PC-9 (cell line): ENCODE measurements around the gene EPHB4. TPM values are rescaled to one million over a fixed set of nuclear protein-coding genes. Genes with fewer than 3 reads are reported as not detected.

ENCODE experiments used
- BruUV-seq: library from RNA; stranded (reverse); fragments of 400-500 nt; replicated peaks from 2 replicates; lab custom pipeline; 2021; lab: Mats Ljungman, UMichigan
- CTCF ChIA-PET: fragments of 300-600 bp; sonication (Branson Sonifier 250); formaldehyde crosslinking; loops from one replicate; lab custom pipeline; 2022; ENCODE audit warnings: antibody characterized with exemption; lab: Charles Lee
- POLR2A ChIA-PET: fragments of 300-600 bp; sonication (Branson Sonifier 250); formaldehyde crosslinking; loops from one replicate; lab custom pipeline; 2022; ENCODE audit warnings: antibody characterized with exemption; ENCODE audit not compliant: unreplicated experiment; lab: Charles Lee
- DNase-seq, 2 experiments: peaks; one replicate each; pipeline versions ENCODE4 v3.0.0 to v3.0.0-alpha.2; 2015 to 2022; ENCODE audit warnings: mixed read lengths in 1 of 2
- H2AFZ ChIP-seq: fragments of 200-600 bp; sonication (generic); 2 replicates; pipeline ENCODE4 v1.8.1; 2017; ENCODE audit warnings: antibody characterized with exemption
- H3F3A ChIP-seq: fragments of 200-600 bp; sonication (generic); 2 replicates; pipeline ENCODE4 v1.8.1; 2017; ENCODE audit warnings: antibody characterized with exemption, mild to moderate bottlenecking, low read depth; ENCODE audit not compliant: insufficient read depth
- H3K27ac ChIP-seq: fragments of 200-600 bp; sonication (generic); 2 replicates; pipeline ENCODE4 v1.6.1; 2016; ENCODE audit warnings: mixed run types
- H3K27me3 ChIP-seq: fragments of 200-600 bp; sonication (generic); 2 replicates; pipeline ENCODE4 v1.6.1; 2016; ENCODE audit warnings: low read depth, mixed run types; ENCODE audit not compliant: insufficient read depth
- H3K36me3 ChIP-seq: fragments of 200-600 bp; sonication (generic); 2 replicates; pipeline ENCODE4 v1.6.1; 2016; ENCODE audit warnings: low read depth, mixed run types
- H3K4me1 ChIP-seq: fragments of 200-600 bp; sonication (generic); replicated peaks from 2 replicates; pipeline ENCODE4 v1.6.1; 2016; ENCODE audit warnings: mixed run types; ENCODE audit not compliant: insufficient read depth
- H3K4me2 ChIP-seq: fragments of 200-600 bp; sonication (generic); 2 replicates; pipeline ENCODE4 v1.6.1; 2017; ENCODE audit warnings: mixed run types
- H3K4me3 ChIP-seq: fragments of 200-600 bp; sonication (generic); 2 replicates; pipeline ENCODE4 v1.6.1; 2016; ENCODE audit warnings: mixed run types
- H3K79me2 ChIP-seq: fragments of 200-600 bp; sonication (generic); 2 replicates; pipeline ENCODE4 v1.6.1; 2017; ENCODE audit warnings: low read depth, mixed run types
- H3K9me2 ChIP-seq: fragments of 200-600 bp; sonication (generic); 2 replicates; pipeline ENCODE4 v1.8.1; 2017; ENCODE audit warnings: mild to moderate bottlenecking; ENCODE audit not compliant: insufficient read depth
- H3K9me3 ChIP-seq: fragments of 200-600 bp; sonication (generic); 2 replicates; pipeline ENCODE4 v1.8.1; 2016; ENCODE audit warnings: low read depth; ENCODE audit not compliant: insufficient read depth
- H4K20me1 ChIP-seq: fragments of 200-600 bp; sonication (generic); 2 replicates; pipeline ENCODE4 v1.8.1; 2017; ENCODE audit not compliant: insufficient read depth
- EZH2 ChIP-seq: fragments of 200-600 bp; sonication (generic); IDR thresholded peaks from 2 replicates; pipeline ENCODE4 v1.8.0; 2017; ENCODE audit warnings: antibody characterized with exemption, low read depth
- intact Hi-C: fragments of 100-400 bp; cut with micrococcal nuclease; formaldehyde crosslinking; loops from one replicate; pipeline ENCODE4 v1.10.0; 2022; ENCODE audit not compliant: unreplicated experiment
- microRNA-seq: library from miRNA; unstranded; fragments of <30 nt; microRNA quantifications from one replicate; pipeline ENCODE4 v1.2.0, GENCODE V29; 2021; ENCODE audit warnings: borderline number of aligned reads, borderline replicate concordance
- total RNA-seq: library from RNA; stranded (reverse); gene quantifications from 2 replicates; pipeline ENCODE4 v1.2.3, GENCODE V29; 2021
- TF ChIP-seq, protein P1 (sequence below): fragments of 200-600 bp; sonication (generic); conservative IDR thresholded peaks from 2 replicates; pipeline ENCODE4 v1.6.1; 2017; ENCODE audit warnings: mixed run types, antibody characterized with exemption, mild to moderate bottlenecking, moderate library complexity

EPHB4 gene
- total RNA-seq, 1 experiment from 2014 or later, result 79.4 TPM

DNA sequence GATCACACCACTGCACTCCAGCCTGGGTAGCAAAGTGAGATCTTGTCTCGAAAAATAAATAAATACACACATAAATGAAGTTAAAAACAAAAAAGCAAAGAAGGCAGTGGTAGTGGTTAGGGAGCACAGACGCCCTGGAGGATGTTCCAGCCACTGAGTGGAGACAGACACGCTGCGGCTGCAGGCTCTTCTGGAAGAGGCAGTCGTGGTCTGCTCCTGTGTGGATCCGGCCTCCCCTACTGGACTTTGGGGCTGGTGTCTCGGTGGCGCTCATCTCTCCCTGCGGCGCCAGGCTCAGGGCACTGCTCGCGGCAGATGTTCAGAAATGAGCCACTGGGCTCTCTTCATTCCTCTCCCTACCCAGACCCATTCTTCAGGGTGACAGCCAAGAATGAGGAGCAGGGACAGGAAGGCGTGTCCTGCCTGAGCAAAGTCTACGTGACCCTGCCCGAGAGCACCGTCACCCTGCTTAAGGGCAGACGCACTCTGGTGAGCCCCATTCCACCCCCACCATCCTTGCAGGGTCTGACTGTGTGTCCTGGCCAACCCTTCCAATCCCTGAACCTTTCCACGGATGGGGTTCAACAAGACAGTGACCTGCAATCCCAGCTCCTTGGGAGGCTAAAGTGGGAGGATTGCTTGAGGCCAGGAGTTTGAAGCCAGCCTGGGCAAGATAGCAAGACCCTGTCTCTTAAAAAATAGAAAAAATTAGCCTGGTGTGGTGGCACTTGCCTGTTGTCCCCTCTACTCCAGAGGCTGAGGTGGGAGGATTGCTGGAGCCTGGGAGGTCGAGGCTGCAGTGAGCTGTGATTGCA lies 67.8 kb downstream of the EPHB4 start:
- H3K9me3 ChIP-seq, result no peaks in the 10 kb centered on the region
- BruUV-seq, result no TSS peak
- H4K20me1 ChIP-seq, result no peaks in the 10 kb centered on the region
- no peak for TF ChIP-seq EZH2
- TF ChIP-seq, protein P1, sequence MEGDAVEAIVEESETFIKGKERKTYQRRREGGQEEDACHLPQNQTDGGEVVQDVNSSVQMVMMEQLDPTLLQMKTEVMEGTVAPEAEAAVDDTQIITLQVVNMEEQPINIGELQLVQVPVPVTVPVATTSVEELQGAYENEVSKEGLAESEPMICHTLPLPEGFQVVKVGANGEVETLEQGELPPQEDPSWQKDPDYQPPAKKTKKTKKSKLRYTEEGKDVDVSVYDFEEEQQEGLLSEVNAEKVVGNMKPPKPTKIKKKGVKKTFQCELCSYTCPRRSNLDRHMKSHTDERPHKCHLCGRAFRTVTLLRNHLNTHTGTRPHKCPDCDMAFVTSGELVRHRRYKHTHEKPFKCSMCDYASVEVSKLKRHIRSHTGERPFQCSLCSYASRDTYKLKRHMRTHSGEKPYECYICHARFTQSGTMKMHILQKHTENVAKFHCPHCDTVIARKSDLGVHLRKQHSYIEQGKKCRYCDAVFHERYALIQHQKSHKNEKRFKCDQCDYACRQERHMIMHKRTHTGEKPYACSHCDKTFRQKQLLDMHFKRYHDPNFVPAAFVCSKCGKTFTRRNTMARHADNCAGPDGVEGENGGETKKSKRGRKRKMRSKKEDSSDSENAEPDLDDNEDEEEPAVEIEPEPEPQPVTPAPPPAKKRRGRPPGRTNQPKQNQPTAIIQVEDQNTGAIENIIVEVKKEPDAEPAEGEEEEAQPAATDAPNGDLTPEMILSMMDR, result no peak
- H3K27ac ChIP-seq, result no peak overlapping the region
- H3K4me2 ChIP-seq, result no peak overlapping the region
- no peak overlapping the region for H2AFZ ChIP-seq
- H3K9me2 ChIP-seq, result no peaks in the 10 kb centered on the region
- no peaks in the 10 kb centered on the region for H3F3A ChIP-seq
- no peak for DNase-seq
- H3K36me3 ChIP-seq, result no peaks in the 10 kb centered on the region
- H3K27me3 ChIP-seq, result no peaks in the 10 kb centered on the region
- no peaks in the 10 kb centered on the region for H3K4me1 ChIP-seq
- no peaks in the 10 kb centered on the region for H3K79me2 ChIP-seq
- ChIA-PET POLR2A (no interaction called here), CTCF (no interaction called here)
- H3K4me3 ChIP-seq, result no peak overlapping the region
- intact Hi-C loops, result no loop called here

DNA sequence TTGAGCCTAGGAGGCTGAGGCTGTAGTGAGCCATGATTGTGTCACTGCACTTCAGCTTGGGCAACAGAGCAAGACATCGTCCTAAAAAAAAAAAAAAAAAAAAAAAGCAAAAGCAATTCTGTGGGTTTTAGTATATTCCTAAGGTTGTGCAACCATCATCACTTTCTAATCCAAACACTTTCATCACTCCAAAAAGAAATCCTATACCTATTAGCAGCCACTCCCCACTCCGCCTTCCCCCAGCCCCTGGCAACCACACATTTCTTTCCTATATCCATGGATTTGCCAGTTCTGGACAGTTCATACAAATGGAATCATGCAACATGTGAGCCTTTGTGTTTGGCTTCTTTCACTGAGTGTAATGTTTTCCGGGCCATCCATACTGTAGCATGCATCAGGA lies 73.6 kb downstream of the EPHB4 start:
- peaks cover 21% of the 10 kb centered on the region; the same call in 1 of the 2 replicates for H3K27me3 ChIP-seq
- no peaks in the 10 kb centered on the region for H3K36me3 ChIP-seq
- no peak overlapping the region for H2AFZ ChIP-seq
- H4K20me1 ChIP-seq, result no peaks in the 10 kb centered on the region
- CTCF ChIA-PET, result no interaction called here
- H3K4me2 ChIP-seq, result no peak overlapping the region
- POLR2A ChIA-PET, result no interaction called here
- H3K4me1 ChIP-seq, result no peaks in the 10 kb centered on the region
- no peak overlapping the region for H3K27ac ChIP-seq
- no peaks in the 10 kb centered on the region for H3K79me2 ChIP-seq
- DNase-seq, result no peak
- H3K4me3 ChIP-seq, result no peak overlapping the region
- no peaks in the 10 kb centered on the region for H3K9me2 ChIP-seq
- H3K9me3 ChIP-seq, result no peaks in the 10 kb centered on the region
- BruUV-seq, result no TSS peak
- H3F3A ChIP-seq, result no peaks in the 10 kb centered on the region
- TF ChIP-seq, protein P1, result no peak
- no peak for TF ChIP-seq EZH2
- intact Hi-C loops, result no loop called here

DNA sequence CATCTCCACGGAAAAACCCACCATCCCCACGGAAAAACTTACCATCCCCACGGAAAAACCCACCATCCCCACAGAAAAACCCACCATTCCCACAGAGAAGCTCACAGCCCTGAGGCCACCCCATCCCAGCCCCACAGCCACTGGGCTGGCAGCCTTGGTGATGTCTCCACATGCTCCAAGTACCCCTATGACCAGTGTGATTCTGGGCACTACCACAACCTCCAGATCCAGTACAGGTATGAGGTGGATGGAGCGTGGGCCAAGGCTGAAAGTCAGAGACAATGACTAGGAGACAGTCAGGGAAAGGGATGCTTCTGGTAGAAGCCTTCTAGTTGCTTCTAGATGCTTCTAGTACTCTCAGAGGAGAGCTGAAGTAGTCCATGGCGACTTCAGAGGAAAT lies 74.3 kb downstream of the EPHB4 start:
- no peaks in the 10 kb centered on the region for H3K79me2 ChIP-seq
- POLR2A ChIA-PET, result no interaction called here
- no peak overlapping the region for H3K4me3 ChIP-seq
- H4K20me1 ChIP-seq, result no peaks in the 10 kb centered on the region
- BruUV-seq, result no TSS peak
- no peaks in the 10 kb centered on the region for H3F3A ChIP-seq
- H3K9me3 ChIP-seq, result no peaks in the 10 kb centered on the region
- H3K9me2 ChIP-seq, result no peaks in the 10 kb centered on the region
- no peaks in the 10 kb centered on the region for H3K4me1 ChIP-seq
- no peak overlapping the region for H2AFZ ChIP-seq
- CTCF ChIA-PET, result no interaction called here
- H3K36me3 ChIP-seq, result no peaks in the 10 kb centered on the region
- intact Hi-C loops, result no loop called here
- DNase-seq, result no peak
- peaks cover 21% of the 10 kb centered on the region; the same call in 1 of the 2 replicates for H3K27me3 ChIP-seq
- H3K27ac ChIP-seq, result no peak overlapping the region
- no peak for TF ChIP-seq EZH2
- TF ChIP-seq, protein P1, result no peak
- no peak overlapping the region for H3K4me2 ChIP-seq

Small RNA genes within 50 kb of the gene (microRNA-seq; reads per million reads assigned to microRNA genes)
- gene MIR6875, result not detected

Other genes with a start within 250 kb of the EPHB4 start
- gene LRCH4, start 241.4 kb downstream of the EPHB4 start, total RNA-seq, result 86.6 and 89.6 TPM in 2 replicates
- gene FBXO24, start 241.2 kb downstream of the EPHB4 start, total RNA-seq, result 2.7 and 4.6 TPM in 2 replicates
- gene PCOLCE, start 225.2 kb downstream of the EPHB4 start, total RNA-seq, result 25.1 and 35.2 TPM in 2 replicates
- gene MOSPD3, start 215.0 kb downstream of the EPHB4 start, total RNA-seq, result 38.1 and 38.8 TPM in 2 replicates
- gene TFR2, start 186.0 kb downstream of the EPHB4 start, total RNA-seq, result 4.8 and 6.2 TPM in 2 replicates
- not detected in 2 replicates for gene ACTL6B, start 171.1 kb downstream of the EPHB4 start, total RNA-seq
- gene GNB2, start 153.8 kb downstream of the EPHB4 start, total RNA-seq, result 299 and 326 TPM in 2 replicates
- gene GIGYF1, start 133.3 kb downstream of the EPHB4 start, total RNA-seq, result 55.1 and 64.2 TPM in 2 replicates
- gene POP7, start 121.4 kb downstream of the EPHB4 start, total RNA-seq, result 59.4 and 62.7 TPM in 2 replicates
- 0.30 and 0.44 TPM in 2 replicates for gene EPO, start 107.1 kb downstream of the EPHB4 start, total RNA-seq
- not detected in 2 replicates for gene ZAN, start 93.9 kb downstream of the EPHB4 start, total RNA-seq
- 34.7 and 36.7 TPM in 2 replicates for gene SLC12A9, start 25.2 kb upstream of the EPHB4 start, total RNA-seq
- gene TRIP6, start 39.9 kb upstream of the EPHB4 start, total RNA-seq, result 89.3 and 91.4 TPM in 2 replicates
- gene SRRT, start 47.6 kb upstream of the EPHB4 start, total RNA-seq, result 116 and 144 TPM in 2 replicates
- 2.7 and 2.8 TPM in 2 replicates for gene UFSP1, start 62.2 kb upstream of the EPHB4 start, total RNA-seq
- gene ACHE, start 68.4 kb upstream of the EPHB4 start, total RNA-seq, result 0.28 and 0.35 TPM in 2 replicates
- gene MUC3A, start 122.0 kb upstream of the EPHB4 start, total RNA-seq, result 0.90 and 1.1 TPM in 2 replicates
- 1.4 and 3.8 TPM in 2 replicates for gene MUC12, start 142.0 kb upstream of the EPHB4 start, total RNA-seq
- gene MUC17, start 192.6 kb upstream of the EPHB4 start, total RNA-seq, result not detected in 2 replicates